Fibroblast of gingiva (primary cell): Measurements from ENCODE around the gene TUBG2.
"Not testable (repeated sequence)": the region's sequence is repeated elsewhere in the genome, so short reads cannot be mapped to it uniquely, and the experiment has no call there.

Source experiments
- DNase-seq: peaks from one replicate; pipeline ENCODE4 v3.0.0-alpha.2; 2011; ENCODE audit warnings: low read depth

The TUBG2 gene

GRCh38 chr17:42659079-42659931 lies at the start of gene TUBG2:
Gene TUBG2, plus strand, starts transcription at chr17:42659284. Its CDS starts 220 bp downstream, at chr17:42659504.
- peak; percentile 85 for DNase-seq

GRCh38 chr17:42609814-42610801 lies 49.0 kb upstream of the TUBG2 start:
- not testable (repeated sequence) for DNase-seq

- no peak for DNase-seq
These were observed 47.1 kb upstream of the TUBG2 start for GRCh38 chr17:42612013-42612412.

- DNase-seq: no peak
These were observed 45.3 kb upstream of the TUBG2 start for GRCh38 chr17:42613699-42614295.

- DNase-seq: no peak
These were observed 41.1 kb upstream of the TUBG2 start for GRCh38 chr17:42617956-42618431.

- no peak for DNase-seq
These were observed 40.5 kb upstream of the TUBG2 start for GRCh38 chr17:42618442-42619150.

- DNase-seq: not testable (repeated sequence)
These were observed 37.1 kb upstream of the TUBG2 start for GRCh38 chr17:42621987-42622386.

GRCh38 chr17:42623271-42623670 lies 35.8 kb upstream of the TUBG2 start:
- no peak for DNase-seq

GRCh38 chr17:42623732-42624596 lies 35.1 kb upstream of the TUBG2 start:
- DNase-seq: no peak

GRCh38 chr17:42627032-42627764 lies 31.9 kb upstream of the TUBG2 start:
- DNase-seq: not testable (repeated sequence)

- DNase-seq: no peak
These were observed 29.6 kb upstream of the TUBG2 start for GRCh38 chr17:42629411-42630009.

GRCh38 chr17:42632949-42633444 lies 26.1 kb upstream of the TUBG2 start:
- no peak for DNase-seq

- DNase-seq: no peak
These were observed 19.5 kb upstream of the TUBG2 start for GRCh38 chr17:42639525-42640113.

GRCh38 chr17:42640121-42640520 lies 19.0 kb upstream of the TUBG2 start:
- no peak for DNase-seq

- no peak for DNase-seq
These were observed 16.7 kb upstream of the TUBG2 start for GRCh38 chr17:42642336-42642735.

- no peak for DNase-seq
These were observed 11.3 kb upstream of the TUBG2 start for GRCh38 chr17:42647778-42648177.

GRCh38 chr17:42651392-42651791 lies 7.7 kb upstream of the TUBG2 start:
- DNase-seq: no peak
